SW 1271 (cell line): ENCODE results near the gene CLRN3.

ENCODE experiments used
- DNase-seq, 2 experiments: peaks; one replicate each; lab custom pipeline; 2025; lab: John Stamatoyannopoulos, UW

CLRN3 gene

GRCh38 chr10:127919418-127920271 lies 26.9 kb upstream of the CLRN3 start:
- peak in 1 of 2 experiments; percentile 17 for DNase-seq

GRCh38 chr10:127918572-127918971 lies 25.8 kb upstream of the CLRN3 start:
- no peak for DNase-seq

GRCh38 chr10:127916826-127917225 lies 24.1 kb upstream of the CLRN3 start:
- DNase-seq: no peak

- no peak for DNase-seq
These were observed 22.6 kb upstream of the CLRN3 start for GRCh38 chr10:127915324-127915723.

- no peak for DNase-seq
These were observed 20.6 kb upstream of the CLRN3 start for GRCh38 chr10:127913368-127913759.

- DNase-seq: no peak
These were observed 20.0 kb upstream of the CLRN3 start for GRCh38 chr10:127912607-127913367.

GRCh38 chr10:127911867-127912257 lies 19.1 kb upstream of the CLRN3 start:
- no peak for DNase-seq

GRCh38 chr10:127911218-127911866 lies 18.6 kb upstream of the CLRN3 start:
- no peak for DNase-seq

- DNase-seq: no peak
These were observed 17.7 kb upstream of the CLRN3 start for GRCh38 chr10:127910464-127910770.

- DNase-seq: no peak
These were observed 17.1 kb upstream of the CLRN3 start for GRCh38 chr10:127909716-127910463.

- no peak for DNase-seq
These were observed 16.2 kb upstream of the CLRN3 start for GRCh38 chr10:127908959-127909267.

GRCh38 chr10:127908106-127908958 lies 15.6 kb upstream of the CLRN3 start:
- peak in 1 of 2 experiments; percentile 13 for DNase-seq

GRCh38 chr10:127907411-127908105 lies 14.8 kb upstream of the CLRN3 start:
- no peak for DNase-seq

GRCh38 chr10:127906548-127907377 lies 14.0 kb upstream of the CLRN3 start, which contains the start of gene PTPRE:
TSS of gene PTPRE (plus strand) at chr10:127907103. CDS start at chr10:128040882, 133,779 bp downstream.
- DNase-seq: no peak

- no peak for DNase-seq
These were observed 13.1 kb upstream of the CLRN3 start for GRCh38 chr10:127905848-127906261.

- DNase-seq: no peak
These were observed 12.5 kb upstream of the CLRN3 start for GRCh38 chr10:127905001-127905847.

- no peak for DNase-seq
These were observed 11.7 kb upstream of the CLRN3 start for GRCh38 chr10:127904311-127905000.

GRCh38 chr10:127903789-127904188 lies 11.0 kb upstream of the CLRN3 start:
- no peak for DNase-seq
